Measurements from ENCODE around the gene NDUFS3. TPM values are rescaled to one million over a fixed set of nuclear protein-coding genes. Genes with fewer than 3 reads are reported as not detected.

The NDUFS3 gene
- total RNA-seq, 1 experiment from 2014 or later: 104 TPM

- no TSS peak for BruUV-seq (replicated peaks)
- CTCF ChIA-PET: no interaction called here
Observed at GRCh38 chr11:47607380-47607779, 28.5 kb downstream of the NDUFS3 start.

GRCh38 chr11:47609675-47610074, 30.8 kb downstream of the NDUFS3 start:
- no peaks in the 10 kb centered on the region for H3K36me3 Mint-ChIP-seq (ENCODE audit: insufficient read depth, unreplicated experiment)
- no peak overlapping the region for H3K27ac Mint-ChIP-seq (ENCODE audit: unreplicated experiment)
- no peaks in the 10 kb centered on the region for H3K4me1 Mint-ChIP-seq (ENCODE audit: low read depth, unreplicated experiment)
- H3K27me3 Mint-ChIP-seq (ENCODE audit: unreplicated experiment): peaks cover 19% of the 10 kb centered on the region
- no peak overlapping the region for H3K4me3 Mint-ChIP-seq (ENCODE audit: low read depth, unreplicated experiment)
- DNase-seq: no peak
- BruUV-seq (replicated peaks): no TSS peak
- no peaks in the 10 kb centered on the region for H3K9me3 Mint-ChIP-seq (ENCODE audit: low read depth, unreplicated experiment)
- no peak for TF ChIP-seq CTCF (IDR thresholded peaks at IDR 0.05; ENCODE audit: unreplicated experiment)
- intact Hi-C loops (cut with micrococcal nuclease; ENCODE audit: unreplicated experiment): no loop called here
- CTCF ChIA-PET: no interaction called here

More at GRCh38 chr11:47607380-47607779, 28.5 kb downstream of the NDUFS3 start:
- intact Hi-C loops (cut with micrococcal nuclease; ENCODE audit: unreplicated experiment): no loop called here
- Mint-ChIP-seq H3K27me3 (ENCODE audit: unreplicated experiment) (peaks cover 25% of the 10 kb centered on the region), H3K27ac (ENCODE audit: unreplicated experiment) (no peak overlapping the region), H3K4me3 (ENCODE audit: low read depth, unreplicated experiment) (no peak overlapping the region), H3K36me3 (ENCODE audit: insufficient read depth, unreplicated experiment) (no peaks in the 10 kb centered on the region), H3K9me3 (ENCODE audit: low read depth, unreplicated experiment) (no peaks in the 10 kb centered on the region), H3K4me1 (ENCODE audit: low read depth, unreplicated experiment) (no peaks in the 10 kb centered on the region)
- TF ChIP-seq CTCF (IDR thresholded peaks at IDR 0.05; ENCODE audit: unreplicated experiment): no peak
- no peak for DNase-seq

- peaks cover 8% of the 10 kb centered on the region for H3K27me3 Mint-ChIP-seq (ENCODE audit: unreplicated experiment)
- no peaks in the 10 kb centered on the region for H3K36me3 Mint-ChIP-seq (ENCODE audit: insufficient read depth, unreplicated experiment)
- intact Hi-C loops (cut with micrococcal nuclease; ENCODE audit: unreplicated experiment): no loop called here
- no TSS peak for BruUV-seq (replicated peaks)
- H3K4me3 Mint-ChIP-seq (ENCODE audit: low read depth, unreplicated experiment): no peak overlapping the region
- CTCF ChIA-PET: no interaction called here
- no peak for DNase-seq
- no peaks in the 10 kb centered on the region for H3K9me3 Mint-ChIP-seq (ENCODE audit: low read depth, unreplicated experiment)
- no peak overlapping the region for H3K27ac Mint-ChIP-seq (ENCODE audit: unreplicated experiment)
- H3K4me1 Mint-ChIP-seq (ENCODE audit: low read depth, unreplicated experiment): no peaks in the 10 kb centered on the region
- TF ChIP-seq CTCF (IDR thresholded peaks at IDR 0.05; ENCODE audit: unreplicated experiment): no peak
Observed at GRCh38 chr11:47611348-47611794, 32.5 kb downstream of the NDUFS3 start.

- no TSS peak for BruUV-seq (replicated peaks)
- CTCF ChIA-PET: interaction anchor here (0.7 kb wide), 1 partner anchor 215 kb away, joined by 4 read pairs; no protein-coding TSS in a partner anchor
- TF ChIP-seq CTCF (IDR thresholded peaks at IDR 0.05; ENCODE audit: unreplicated experiment): no peak
- H3K27ac Mint-ChIP-seq (ENCODE audit: unreplicated experiment): no peak overlapping the region
- H3K4me1 Mint-ChIP-seq (ENCODE audit: low read depth, unreplicated experiment): no peaks in the 10 kb centered on the region
- H3K27me3 Mint-ChIP-seq (ENCODE audit: unreplicated experiment): no peaks in the 10 kb centered on the region
- H3K4me3 Mint-ChIP-seq (ENCODE audit: low read depth, unreplicated experiment): no peak overlapping the region
- peaks cover 16% of the 10 kb centered on the region for H3K36me3 Mint-ChIP-seq (ENCODE audit: insufficient read depth, unreplicated experiment)
- intact Hi-C loops (cut with micrococcal nuclease; ENCODE audit: unreplicated experiment): no loop called here
- DNase-seq: no peak
- no peaks in the 10 kb centered on the region for H3K9me3 Mint-ChIP-seq (ENCODE audit: low read depth, unreplicated experiment)
Observed at GRCh38 chr11:47615249-47615648, 36.4 kb downstream of the NDUFS3 start.
